Osteocyte (in vitro differentiated cells): ENCODE data around the gene FAHD1. TPM values are rescaled to one million over a fixed set of nuclear protein-coding genes. Genes with fewer than 3 reads are reported as not detected.

ENCODE experiments used
- DNase-seq: peaks from one replicate; pipeline ENCODE4 v3.0.0; 2021; ENCODE audit warnings: mixed read lengths; ENCODE audit not compliant: unreplicated experiment; ENCODE audit errors: extremely low spot score
- H3K27ac Mint-ChIP-seq: one replicate; pipeline ENCODE4 v1.8.0; 2021; ENCODE audit warnings: mild to moderate bottlenecking, mixed read lengths; ENCODE audit not compliant: unreplicated experiment
- H3K27me3 Mint-ChIP-seq: one replicate; pipeline ENCODE4 v1.8.0; 2021; ENCODE audit warnings: mixed read lengths; ENCODE audit not compliant: unreplicated experiment
- H3K36me3 Mint-ChIP-seq: one replicate; pipeline ENCODE4 v1.8.0; 2021; ENCODE audit warnings: mixed read lengths; ENCODE audit not compliant: unreplicated experiment
- H3K4me1 Mint-ChIP-seq: one replicate; pipeline ENCODE4 v1.8.0; 2021; ENCODE audit warnings: mixed read lengths; ENCODE audit not compliant: unreplicated experiment
- H3K4me3 Mint-ChIP-seq: one replicate; pipeline ENCODE4 v1.8.0; 2021; ENCODE audit warnings: mild to moderate bottlenecking, moderate library complexity, mixed read lengths; ENCODE audit not compliant: unreplicated experiment
- H3K9me3 Mint-ChIP-seq: one replicate; pipeline ENCODE4 v1.8.0; 2021; ENCODE audit warnings: mixed read lengths; ENCODE audit not compliant: unreplicated experiment
- CTCF ChIP-seq: fragments of 200-600 bp; sonication (generic); IDR thresholded peaks from 2 replicates; pipeline ENCODE4 v1.5.0; 2021; ENCODE audit warnings: antibody characterized with exemption, mild to moderate bottlenecking, moderate library complexity
- total RNA-seq: library from RNA; stranded (reverse); gene quantifications from 2 replicates; pipeline ENCODE4 v1.2.1, GENCODE V29; 2021

The FAHD1 gene
- total RNA-seq, 1 donor from 2014 or later: 25.9 TPM

- Mint-ChIP-seq H3K36me3 (no peaks in the 10 kb centered on the region), H3K27me3 (peaks cover 35% of the 10 kb centered on the region), H3K4me3 (no peak overlapping the region)
These were observed 24.0 kb downstream of the FAHD1 start for GRCh38 chr16:1850981-1851380.

GRCh38 chr16:1851793-1852192 lies 24.8 kb downstream of the FAHD1 start:
- H3K4me1 Mint-ChIP-seq: peaks cover under 1% of the 10 kb centered on the region
- no peaks in the 10 kb centered on the region for H3K9me3 Mint-ChIP-seq
- H3K27me3 Mint-ChIP-seq: peaks cover 29% of the 10 kb centered on the region
- no peak for DNase-seq
- no peak overlapping the region for H3K4me3 Mint-ChIP-seq
- TF ChIP-seq CTCF: no peak
- H3K36me3 Mint-ChIP-seq: no peaks in the 10 kb centered on the region
- no peak overlapping the region for H3K27ac Mint-ChIP-seq

More at GRCh38 chr16:1850981-1851380, 24.0 kb downstream of the FAHD1 start:
- Mint-ChIP-seq H3K4me1 (no peaks in the 10 kb centered on the region), H3K9me3 (no peaks in the 10 kb centered on the region), H3K27ac (no peak overlapping the region)
- no peak for DNase-seq
- TF ChIP-seq CTCF: no peak

GRCh38 chr16:1857433-1858097 lies 30.6 kb downstream of the FAHD1 start:
- peak overlapping the region; percentile 54 for H3K4me3 Mint-ChIP-seq
- H3K36me3 Mint-ChIP-seq: peaks cover 3% of the 10 kb centered on the region
- peak; percentile 3 for DNase-seq
- TF ChIP-seq CTCF: no peak
- peak overlapping the region; percentile 62 for H3K27ac Mint-ChIP-seq
- H3K9me3 Mint-ChIP-seq: no peaks in the 10 kb centered on the region
- H3K4me1 Mint-ChIP-seq: peaks cover 34% of the 10 kb centered on the region
- peaks cover 27% of the 10 kb centered on the region for H3K27me3 Mint-ChIP-seq

- Mint-ChIP-seq H3K9me3 (no peaks in the 10 kb centered on the region), H3K4me1 (peaks cover 34% of the 10 kb centered on the region), H3K27ac (peak overlapping the region; percentile 62), H3K27me3 (peaks cover 25% of the 10 kb centered on the region), H3K36me3 (peaks cover 3% of the 10 kb centered on the region), H3K4me3 (peak overlapping the region; percentile 54)
- no peak for DNase-seq
- no peak for TF ChIP-seq CTCF
These were observed 31.3 kb downstream of the FAHD1 start for GRCh38 chr16:1858189-1858865.

GRCh38 chr16:1859650-1860049 lies 32.6 kb downstream of the FAHD1 start:
- no peak for TF ChIP-seq CTCF
- H3K4me1 Mint-ChIP-seq: peaks cover 34% of the 10 kb centered on the region
- H3K27ac Mint-ChIP-seq: peak overlapping the region; percentile 54
- peaks cover 3% of the 10 kb centered on the region for H3K36me3 Mint-ChIP-seq
- H3K27me3 Mint-ChIP-seq: peaks cover 13% of the 10 kb centered on the region
- no peaks in the 10 kb centered on the region for H3K9me3 Mint-ChIP-seq
- no peak for DNase-seq
- H3K4me3 Mint-ChIP-seq: no peak overlapping the region
